GM10847 (cell line): Measurements from ENCODE around the gene TWF2.

Source experiments
- POLR2A ChIP-seq: IDR thresholded peaks from 2 replicates; pipeline ENCODE4 v1.6.1; 2011; ENCODE audit not compliant: insufficient read length; ENCODE audit errors: extremely low read depth

Gene TWF2

DNA sequence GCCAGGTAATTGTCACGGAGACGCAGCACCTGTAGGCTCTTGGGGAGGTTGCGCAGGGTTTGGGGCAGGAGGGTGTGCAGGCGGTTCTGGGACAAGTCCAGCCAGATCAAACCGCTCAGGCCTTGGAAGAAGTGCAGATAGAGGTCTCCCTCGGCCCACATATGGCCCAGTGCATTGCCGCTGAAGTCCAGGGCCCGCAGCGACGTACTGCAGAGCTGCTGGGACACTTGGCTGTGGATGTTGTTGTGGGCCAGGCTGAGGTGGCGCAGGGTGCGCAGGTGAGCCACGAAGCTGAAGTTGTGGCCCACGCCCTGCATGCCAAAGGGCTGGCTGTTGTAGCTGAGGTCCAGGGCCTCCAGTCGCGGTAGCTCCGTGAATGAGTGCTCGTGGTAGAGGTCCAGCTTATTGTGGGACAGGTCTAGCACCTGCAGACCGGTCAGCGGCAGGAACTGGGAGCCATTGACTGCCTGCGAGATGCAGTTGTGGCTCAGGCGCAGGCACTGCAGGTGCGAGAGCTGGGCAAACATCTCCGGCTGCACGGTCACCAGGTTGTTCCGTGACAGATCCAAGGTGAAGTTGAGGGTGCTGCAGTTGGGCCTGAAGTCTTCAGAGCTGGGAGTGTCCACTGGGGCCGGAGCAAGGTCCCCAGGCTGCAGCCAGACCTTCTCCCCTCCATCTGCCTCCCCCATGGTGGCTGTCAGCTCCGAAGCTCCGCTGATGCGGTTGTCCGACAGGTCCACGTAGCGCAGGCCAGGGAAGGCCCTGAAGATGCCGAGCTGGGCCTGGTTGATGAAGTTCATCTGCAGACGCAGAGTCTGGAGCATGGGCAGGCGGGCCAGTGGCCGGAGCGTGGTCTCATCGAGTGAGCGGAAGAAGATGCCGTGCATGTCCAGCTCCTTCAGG is 16.4 kb downstream of the TWF2 start:
- no peak for TF ChIP-seq POLR2A

DNA sequence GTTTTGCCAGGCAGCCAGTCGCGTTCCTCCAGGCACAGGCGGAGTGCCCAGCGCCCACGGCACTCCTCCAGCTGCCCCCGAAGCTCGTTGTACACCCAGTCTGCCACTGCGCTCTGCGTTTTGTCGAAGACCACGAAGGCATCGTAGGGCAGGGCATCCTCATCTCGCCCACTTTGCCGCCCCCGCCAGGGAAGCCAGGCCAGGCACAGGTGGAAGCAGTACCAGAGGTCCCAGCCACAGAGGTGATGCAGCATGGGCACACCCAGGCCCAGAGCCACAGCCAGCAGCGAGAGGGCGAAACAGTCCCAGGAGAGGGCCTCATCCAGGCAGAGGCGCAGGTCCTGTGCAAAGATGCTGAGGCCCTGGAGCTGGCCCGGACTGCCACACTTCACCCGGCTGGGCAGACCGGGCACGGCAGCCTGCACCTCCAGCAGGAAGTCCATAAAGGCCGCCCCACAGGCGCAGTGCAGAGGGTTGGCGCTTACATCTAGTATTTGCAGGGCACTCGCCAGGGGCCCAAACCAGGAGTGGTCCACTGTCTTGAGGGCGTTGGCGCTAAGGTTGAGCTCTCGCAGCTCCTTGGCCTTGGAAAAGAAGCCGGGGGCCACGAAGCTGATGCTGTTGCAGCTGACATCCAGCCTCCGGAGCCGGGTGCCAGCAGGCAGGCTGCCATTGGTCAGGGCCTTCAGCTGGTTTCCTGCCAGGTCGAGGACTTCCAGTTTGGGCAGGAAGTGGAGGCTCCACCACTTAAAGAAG is 17.2 kb downstream of the TWF2 start:
- TF ChIP-seq POLR2A = no peak

DNA sequence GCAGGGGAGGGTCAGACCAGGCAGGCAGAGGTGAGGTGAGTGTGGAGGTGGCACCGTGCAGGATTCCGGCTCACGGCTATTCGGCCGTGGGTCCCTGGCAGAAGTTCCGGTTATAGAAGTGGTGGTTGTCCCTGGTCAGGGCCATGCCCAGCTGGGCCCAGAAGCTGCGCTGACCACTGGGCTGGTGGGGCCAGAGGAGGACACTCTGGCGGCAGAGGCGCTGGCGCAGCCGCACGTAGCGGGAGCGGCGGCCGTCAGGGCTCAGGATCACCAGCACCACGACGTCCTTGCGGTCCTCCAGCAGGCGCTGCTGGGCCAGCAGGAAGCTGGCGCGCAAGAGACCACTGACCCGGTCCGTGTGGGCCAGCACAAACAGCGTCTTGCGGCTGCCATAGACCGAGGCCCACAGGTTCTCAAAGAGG is 17.8 kb downstream of the TWF2 start:
- no peak for TF ChIP-seq POLR2A

DNA sequence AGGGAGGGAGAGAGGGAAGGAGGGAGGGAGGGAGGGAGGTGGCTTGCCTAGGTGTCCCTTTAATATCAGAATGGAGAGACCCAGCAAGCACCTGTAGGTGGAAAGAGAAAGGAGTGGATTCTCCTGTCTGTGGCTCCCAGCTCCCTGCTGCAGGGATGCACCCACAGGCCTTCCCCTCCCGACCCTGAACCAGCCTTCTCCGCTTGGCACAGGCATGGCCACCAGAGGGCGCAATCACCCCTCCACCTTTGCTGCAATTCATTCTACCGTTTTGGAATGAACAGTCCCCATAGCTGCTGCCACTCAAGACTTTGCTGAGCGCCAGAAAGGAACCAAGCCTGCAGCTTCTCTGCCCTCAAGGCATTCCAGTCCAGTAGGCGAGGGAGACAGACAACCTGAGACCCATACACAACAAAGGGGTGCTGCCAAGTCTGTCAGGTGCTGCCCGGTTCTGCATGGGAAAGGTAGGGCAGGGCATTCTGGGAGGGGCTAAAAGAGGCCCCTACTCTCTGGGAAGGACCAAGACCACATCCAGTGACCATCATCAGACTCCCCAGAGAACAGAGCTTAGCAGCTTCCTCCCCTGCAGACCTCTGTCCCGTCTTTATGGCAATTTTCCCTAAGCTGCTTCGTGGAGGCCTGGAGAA is 18.5 kb downstream of the TWF2 start:
- no peak for TF ChIP-seq POLR2A

DNA sequence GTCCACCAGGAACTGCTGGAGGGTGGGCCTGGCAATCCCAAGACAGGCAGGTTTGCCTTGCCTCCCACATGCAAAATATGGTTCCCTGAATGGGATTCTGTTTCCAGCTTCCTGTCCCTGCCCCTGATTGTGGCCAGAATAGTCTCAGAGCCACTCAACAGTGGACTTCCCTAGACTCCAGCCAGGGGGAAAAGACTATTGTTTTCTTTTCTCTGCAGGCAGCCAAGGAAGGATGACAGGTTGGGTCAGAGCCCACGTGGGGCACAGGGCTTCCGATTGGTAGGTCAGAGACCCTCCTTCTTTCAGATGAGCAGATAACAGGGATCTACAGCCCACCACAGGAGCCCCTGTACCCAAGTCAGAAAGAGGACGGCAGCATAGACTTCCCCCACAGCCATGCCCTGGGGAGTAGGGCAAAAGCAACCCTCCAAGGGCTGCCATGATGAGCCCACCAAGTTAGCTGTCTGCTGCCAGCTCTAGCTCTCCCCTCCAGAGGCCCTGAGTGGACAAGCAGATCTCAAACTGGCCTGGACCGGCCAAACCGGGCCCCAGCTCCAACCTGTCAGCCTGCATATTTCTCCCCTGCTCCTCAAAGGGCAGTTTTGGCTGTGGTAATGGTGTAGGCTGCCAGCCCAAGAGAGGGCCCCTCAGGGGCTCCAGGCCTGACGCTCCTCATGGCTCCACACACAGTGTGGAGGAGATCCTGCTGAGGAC is 19.9 kb downstream of the TWF2 start:
- TF ChIP-seq POLR2A = no peak

DNA sequence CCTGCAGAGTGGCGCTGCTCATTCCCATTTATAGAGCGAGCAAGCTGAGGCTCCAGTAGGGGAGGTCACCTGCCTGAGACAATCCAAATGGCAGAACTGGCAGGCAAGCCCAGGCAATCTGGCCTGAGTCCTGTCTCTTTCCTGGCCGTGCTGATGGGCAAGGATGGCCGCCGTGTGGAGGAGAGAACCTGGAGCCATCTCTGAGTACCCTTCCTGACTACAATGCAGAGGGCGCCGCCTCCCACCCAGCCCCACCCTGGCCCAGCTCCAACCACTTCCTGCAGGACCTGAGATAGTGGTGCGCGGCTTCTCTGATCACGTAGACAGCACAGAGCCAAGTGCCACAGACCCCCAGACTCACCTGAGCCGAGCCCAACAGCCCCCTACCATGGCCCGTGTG is 20.5 kb downstream of the TWF2 start:
- no peak for TF ChIP-seq POLR2A

DNA sequence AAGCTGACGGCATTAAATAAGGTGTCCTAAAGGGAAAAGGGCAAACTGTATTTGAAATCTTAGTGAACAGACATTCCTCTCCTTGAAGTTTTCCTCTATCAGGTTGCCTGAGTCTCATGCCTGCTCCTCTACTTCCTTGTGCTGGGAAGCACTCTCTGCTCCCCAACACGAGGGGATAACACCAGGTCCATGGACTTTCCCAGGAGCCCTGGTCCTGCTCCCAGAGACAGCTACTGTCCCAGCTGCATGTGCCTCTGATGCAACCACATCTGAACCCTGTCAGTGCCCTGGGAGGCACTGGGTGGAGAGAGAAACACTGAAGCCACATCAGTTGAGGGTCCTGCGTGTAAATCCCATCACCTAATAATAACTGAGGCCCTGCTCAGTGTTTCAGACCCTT is 20.9 kb downstream of the TWF2 start:
- TF ChIP-seq POLR2A = no peak

DNA sequence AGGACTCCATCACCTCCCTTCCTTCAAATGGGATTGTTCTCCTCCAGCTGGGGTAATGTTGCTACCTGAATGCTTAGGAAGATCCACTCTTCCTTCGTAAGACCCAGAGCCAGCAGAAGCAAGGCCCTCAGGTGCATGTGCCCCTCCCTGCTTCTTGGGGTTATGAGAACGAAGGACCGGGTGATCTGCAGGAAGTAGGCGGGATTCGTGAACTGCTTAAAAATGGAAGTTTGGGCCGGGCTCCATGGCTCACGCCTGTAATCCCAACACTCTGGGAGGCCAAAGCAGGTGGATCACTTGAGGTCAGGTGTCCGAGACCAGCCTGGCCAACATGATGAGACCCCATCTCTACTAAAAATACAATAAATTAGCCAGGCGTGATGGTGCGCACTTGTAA is 21.6 kb downstream of the TWF2 start:
- TF ChIP-seq POLR2A = no peak

DNA sequence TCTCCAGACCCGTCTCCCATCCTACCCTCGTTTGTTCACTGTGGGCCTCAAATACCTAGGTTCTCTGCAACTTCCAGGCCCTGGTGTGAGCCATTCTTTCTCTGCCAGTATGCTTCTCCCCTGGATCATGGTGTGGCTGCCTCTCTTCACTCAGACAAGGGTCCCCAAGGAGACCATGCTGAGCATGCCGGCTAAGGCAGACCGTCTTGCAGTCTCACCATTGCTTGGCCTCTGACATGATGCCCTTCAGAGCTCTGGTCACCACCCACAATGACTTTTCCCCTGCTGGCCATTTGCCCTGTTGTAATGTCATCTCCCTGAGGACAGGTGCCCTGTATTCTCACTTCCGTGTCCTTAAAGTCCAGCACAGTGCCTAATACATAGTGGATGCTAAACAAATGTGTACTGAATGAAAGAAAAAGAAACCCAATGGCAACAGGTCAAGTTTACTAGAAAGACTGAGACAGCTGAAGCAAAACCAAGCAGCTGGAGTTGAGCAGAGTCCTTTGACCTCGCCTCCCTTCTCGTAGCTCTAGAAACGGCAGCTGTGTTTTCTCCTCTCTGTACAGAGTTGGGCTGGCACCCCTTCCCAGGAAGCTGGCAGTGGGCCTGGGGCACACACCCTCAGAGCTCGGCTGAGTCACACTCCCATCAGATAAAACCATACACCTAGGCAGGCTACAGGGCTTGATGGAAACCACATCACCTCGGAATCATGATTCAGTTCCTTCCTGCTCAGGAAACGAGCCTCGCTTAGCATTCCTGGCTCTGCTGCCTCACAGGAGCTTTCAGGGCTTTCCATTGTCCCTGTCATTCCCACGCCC is 22.2 kb downstream of the TWF2 start:
- no peak for TF ChIP-seq POLR2A

DNA sequence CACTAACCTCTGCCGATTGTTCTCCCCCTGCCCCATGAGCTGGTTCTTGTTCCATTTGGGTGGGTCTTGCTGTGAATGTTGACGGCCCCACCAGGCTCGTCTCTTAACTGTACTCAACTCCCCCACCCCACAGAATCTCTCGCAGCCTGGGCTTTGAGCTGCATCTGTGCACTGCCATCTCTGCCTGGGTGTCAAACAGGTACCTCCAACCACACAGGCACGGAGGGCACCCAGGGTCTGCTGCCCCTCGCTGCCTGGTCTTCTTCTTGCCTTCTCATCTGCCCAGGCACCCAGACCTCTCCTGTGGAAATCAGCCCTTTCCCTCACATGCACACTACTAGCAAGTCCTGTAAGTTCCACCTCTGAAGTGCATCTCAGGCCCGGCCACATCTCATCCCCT is 23.6 kb downstream of the TWF2 start:
- TF ChIP-seq POLR2A = no peak

DNA sequence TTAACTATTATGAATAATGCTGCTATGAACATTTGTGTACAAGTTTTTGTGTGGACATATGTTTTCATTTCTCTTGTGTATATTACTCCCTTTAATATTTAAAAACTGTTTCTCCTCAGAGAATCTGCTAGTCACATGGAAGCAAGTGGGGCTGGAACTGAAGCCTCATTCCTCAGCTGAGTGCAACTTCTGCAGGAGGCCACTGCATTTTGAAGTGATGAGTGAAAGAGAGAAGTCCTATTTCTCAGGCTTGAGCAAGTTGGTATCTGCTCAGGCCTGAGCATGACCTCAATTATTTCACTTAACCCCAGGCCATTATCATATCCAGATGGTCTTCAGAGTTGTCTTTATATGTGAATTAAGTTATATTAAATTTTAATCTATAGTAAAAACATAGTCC is 25.1 kb downstream of the TWF2 start:
- TF ChIP-seq POLR2A = no peak

DNA sequence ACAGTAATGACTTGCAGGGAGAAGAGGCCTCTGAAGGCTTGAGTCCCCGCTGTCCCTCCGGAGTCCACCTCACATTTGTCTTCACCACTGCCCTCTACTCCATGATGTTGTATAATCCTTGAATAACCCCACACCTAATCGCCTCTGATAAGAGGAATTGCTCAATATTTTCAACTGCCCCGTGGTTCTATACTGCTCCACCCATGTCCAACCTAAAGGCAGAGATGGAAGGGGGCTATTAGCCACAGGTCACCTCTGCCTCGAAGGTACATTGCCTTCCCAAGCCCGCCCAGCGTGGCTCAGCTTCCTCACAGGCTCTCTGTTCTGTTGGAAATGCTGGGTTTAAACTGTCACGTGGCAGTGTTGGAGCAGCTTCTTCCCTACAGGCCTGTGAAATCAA is 26.0 kb downstream of the TWF2 start:
- TF ChIP-seq POLR2A = no peak

DNA sequence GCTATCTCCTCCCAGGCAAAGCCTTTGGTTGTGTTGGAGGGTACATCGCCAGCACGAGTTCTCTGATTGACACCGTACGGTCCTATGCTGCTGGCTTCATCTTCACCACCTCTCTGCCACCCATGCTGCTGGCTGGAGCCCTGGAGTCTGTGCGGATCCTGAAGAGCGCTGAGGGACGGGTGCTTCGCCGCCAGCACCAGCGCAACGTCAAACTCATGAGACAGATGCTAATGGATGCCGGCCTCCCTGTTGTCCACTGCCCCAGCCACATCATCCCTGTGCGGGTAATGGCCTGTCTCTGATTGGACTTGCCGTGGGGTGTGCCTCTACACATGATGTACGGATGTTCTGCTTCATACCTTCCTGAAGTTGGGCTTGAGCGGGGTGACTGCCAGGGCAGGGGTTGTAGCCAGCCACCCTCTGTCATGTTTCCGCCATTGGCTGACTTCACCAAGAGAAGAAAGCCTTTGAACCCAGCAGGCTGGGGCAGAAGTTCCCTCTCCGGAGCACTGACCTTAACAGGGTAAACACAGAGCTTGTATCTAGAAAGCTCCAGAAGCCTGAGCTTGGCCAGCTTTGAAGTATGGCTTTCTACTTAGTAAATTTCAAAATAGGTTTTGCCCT is 27.6 kb downstream of the TWF2 start:
- no peak for TF ChIP-seq POLR2A

DNA sequence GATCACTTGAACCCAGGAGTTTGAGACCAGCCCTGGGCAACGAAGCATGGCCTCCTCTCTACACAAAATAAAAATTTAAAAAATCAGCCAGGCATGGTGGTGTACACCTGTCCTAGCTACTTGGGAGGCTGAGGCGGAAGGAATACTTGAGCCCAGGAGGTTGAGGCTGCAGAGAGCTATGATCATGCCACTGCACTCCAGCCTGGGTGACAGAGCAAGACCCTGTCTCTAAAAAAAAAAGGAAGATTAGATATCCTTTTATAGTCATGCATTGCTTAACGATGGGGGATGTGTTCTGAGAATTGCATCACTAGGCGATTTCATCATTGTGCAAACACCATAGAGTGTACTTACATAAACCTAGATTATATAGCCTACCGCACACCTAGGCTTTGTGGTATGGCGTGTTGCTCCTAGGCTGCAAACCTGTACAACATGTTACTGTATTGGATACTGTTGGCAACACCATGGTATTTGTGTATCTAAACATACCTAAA is 28.4 kb downstream of the TWF2 start:
- TF ChIP-seq POLR2A = no peak

DNA sequence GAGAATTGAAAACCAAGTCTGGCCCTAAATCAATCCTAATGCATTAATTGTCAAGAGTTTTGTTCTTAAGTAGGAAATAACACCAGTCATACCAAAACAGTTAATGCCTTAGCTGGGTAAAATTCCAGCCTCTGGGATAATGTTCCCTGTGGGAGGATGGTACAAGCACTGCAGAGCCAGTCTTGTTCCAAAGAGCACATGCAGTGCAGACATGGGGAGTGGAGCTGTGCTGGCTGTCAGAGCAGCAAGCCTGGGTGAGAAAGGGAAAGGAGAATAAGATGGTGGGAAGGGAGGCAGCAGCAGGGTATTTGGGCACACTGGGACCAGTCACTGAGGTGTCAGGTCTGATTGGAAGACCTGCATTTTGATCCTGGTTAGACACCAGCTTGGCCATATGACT is 28.9 kb downstream of the TWF2 start:
- no peak for TF ChIP-seq POLR2A
